GM12878 (cell line): Measurements from ENCODE around the gene PTCH2. TPM values are rescaled to one million over a fixed set of nuclear protein-coding genes. Genes with fewer than 3 reads are reported as not detected.

Experiments
- ATAC-seq: fragments of 200-7000 bp; cut with Tn5 transposase; 3 replicates; pipeline ENCODE4 v1.9.1; 2020; ENCODE audit warnings: mild to moderate bottlenecking, moderate library complexity
- BruUV-seq: library from RNA; stranded (reverse); fragments of 400-500 nt; replicated peaks from 2 replicates; lab custom pipeline; 2021; lab: Mats Ljungman, UMichigan
- CTCF ChIA-PET: fragments of 300-600 bp; sonication (Branson Sonifier 250); formaldehyde crosslinking; extraction: SDS; loops from one replicate; lab custom pipeline; 2021; ENCODE audit warnings: inconsistent platforms; lab: Yijun Ruan, JAX
- POLR2A ChIA-PET: fragments of 350-600 bp; formaldehyde crosslinking; extraction: SDS; loops from one replicate; lab custom pipeline; 2021; ENCODE audit warnings: inconsistent platforms; lab: Charles Lee
- RAD21 ChIA-PET: fragments of 300-600 bp; sonication (Branson Sonifier 250); formaldehyde crosslinking; loops from one replicate; lab custom pipeline; 2023; ENCODE audit warnings: antibody characterized with exemption; ENCODE audit not compliant: unreplicated experiment; lab: Charles Lee
- SMC1A ChIA-PET: fragments of 300-600 bp; sonication (Branson Sonifier 250); formaldehyde crosslinking; loops from one replicate; lab custom pipeline; 2023; ENCODE audit not compliant: unreplicated experiment, uncharacterized antibody; lab: Charles Lee
- DNase-seq: peaks from one replicate; pipeline ENCODE4 v3.0.0-alpha.2; 2011; ENCODE audit warnings: low read depth, low spot score
- FAIRE-seq: peaks from 3 replicates; lab custom pipeline; 2011; peaks lifted over from hg19 to GRCh38; lab: Jason Lieb, UNC
- H2AFZ ChIP-seq: 2 replicates; pipeline ENCODE4 v1.6.0; 2011; ENCODE audit warnings: low read depth, low read length, control low read depth; ENCODE audit not compliant: control insufficient read depth
- H3K27ac ChIP-seq: 2 replicates; pipeline ENCODE4 v1.5.1; 2011; ENCODE audit warnings: control low read depth; ENCODE audit not compliant: control insufficient read depth, insufficient read depth
- H3K27me3 ChIP-seq, 2 experiments: replicated peaks in 1 of 2; 2 replicates each; pipeline versions ENCODE4 v1.6.0 to v1.6.1; 2011; ENCODE audit warnings: low read length in 1 of 2; ENCODE audit not compliant: control insufficient read depth in 2 of 2, insufficient read depth in 2 of 2
- H3K36me3 ChIP-seq, 2 experiments: 2 replicates each; pipeline ENCODE4 v1.5.1; 2011; ENCODE audit warnings: low read length in 1 of 2; ENCODE audit not compliant: control insufficient read depth in 2 of 2, insufficient read depth in 2 of 2
- H3K4me1 ChIP-seq: 2 replicates; pipeline ENCODE4 v1.6.1; 2011; ENCODE audit warnings: mild to moderate bottlenecking, low read length, moderate library complexity, mixed read lengths; ENCODE audit not compliant: control insufficient read depth, insufficient read depth
- H3K4me2 ChIP-seq: 2 replicates; pipeline ENCODE4 v1.6.0; 2011; ENCODE audit warnings: control low read depth; ENCODE audit not compliant: control insufficient read depth, insufficient read depth
- H3K4me3 ChIP-seq: fragments of 200-600 bp; sonication (generic); 2 replicates; pipeline ENCODE4 v1.5.1; 2016
- H3K79me2 ChIP-seq: 2 replicates; pipeline ENCODE4 v1.6.0; 2011; ENCODE audit warnings: low read length; ENCODE audit not compliant: control insufficient read depth, insufficient read depth
- H3K9ac ChIP-seq: 2 replicates; pipeline ENCODE4 v1.8.0; 2011; ENCODE audit warnings: low read length, control low read depth, mixed read lengths; ENCODE audit not compliant: control insufficient read depth, insufficient read depth
- H3K9me3 ChIP-seq: replicated peaks from 3 replicates; pipeline ENCODE4 v1.5.1; 2011; ENCODE audit warnings: mild to moderate bottlenecking, low read length; ENCODE audit not compliant: control insufficient read depth, insufficient read depth
- H4K20me1 ChIP-seq: 2 replicates; pipeline ENCODE4 v1.6.0; 2011; ENCODE audit not compliant: control insufficient read depth, insufficient read depth
- BCL11A ChIP-seq: IDR thresholded peaks from 2 replicates; pipeline ENCODE4 v1.6.1; 2011; ENCODE audit warnings: low read depth, low read length
- CBX5 ChIP-seq: sonication (generic); IDR thresholded peaks from 2 replicates; pipeline ENCODE4 v1.6.1; 2016; ENCODE audit warnings: low read depth, moderate library complexity, mild to moderate bottlenecking, inconsistent platforms
- E4F1 ChIP-seq: fragments of 450-650 bp; IDR thresholded peaks from 2 replicates; pipeline ENCODE4 v1.6.1; 2018; ENCODE audit warnings: borderline replicate concordance, mild to moderate bottlenecking; ENCODE audit not compliant: partially characterized antibody
- ETV6 ChIP-seq, 2 experiments: fragments of 450-650 bp in 1 of 2; IDR thresholded peaks in 1 of 2; conservative IDR thresholded peaks in 1 of 2; 2 replicates each; pipeline ENCODE4 v1.6.1; 2014; ENCODE audit warnings: antibody characterized with exemption in 1 of 2, borderline replicate concordance in 1 of 2, low read depth in 1 of 2, mild to moderate bottlenecking in 1 of 2, moderate library complexity in 1 of 2
- FOS ChIP-seq: IDR thresholded peaks from 3 replicates; pipeline ENCODE4 v1.6.1; 2011; ENCODE audit warnings: borderline replicate concordance; ENCODE audit not compliant: insufficient read length; ENCODE audit errors: extremely low read depth
- HDAC6 ChIP-seq: fragments of 200-600 bp; sonication (generic); IDR thresholded peaks from one replicate; pipeline ENCODE4 v1.8.0; 2017; ENCODE audit warnings: antibody characterized with exemption; ENCODE audit not compliant: unreplicated experiment
- IKZF1 ChIP-seq: fragments of 450-650 bp; conservative IDR thresholded peaks from 2 replicates; pipeline ENCODE4 v1.6.1; 2017; ENCODE audit warnings: antibody characterized with exemption, mild to moderate bottlenecking
- LARP7 ChIP-seq: fragments of 450-650 bp; IDR thresholded peaks from 2 replicates; pipeline ENCODE4 v1.6.1; 2017; ENCODE audit warnings: mild to moderate bottlenecking
- PKNOX1 ChIP-seq: fragments of 450-650 bp; IDR thresholded peaks from 2 replicates; pipeline ENCODE4 v1.6.1; 2016; ENCODE audit warnings: mild to moderate bottlenecking
- RAD21 ChIP-seq: IDR thresholded peaks from 2 replicates; pipeline ENCODE4 v1.6.1; 2011; ENCODE audit warnings: mild to moderate bottlenecking, low read depth, low read length, moderate library complexity; ENCODE audit not compliant: insufficient read depth
- RCOR1 ChIP-seq: conservative IDR thresholded peaks from 2 replicates; pipeline ENCODE4 v1.6.1; 2012; ENCODE audit warnings: low read depth, low read length, improper control_type of control experiment
- RELA ChIP-seq: fragments of 450-650 bp; IDR thresholded peaks from 2 replicates; pipeline ENCODE4 v1.8.0; 2014; ENCODE audit warnings: borderline replicate concordance; ENCODE audit not compliant: partially characterized antibody
- SMAD1 ChIP-seq: fragments of 450-650 bp; IDR thresholded peaks from 2 replicates; pipeline ENCODE4 v1.6.1; 2018; ENCODE audit warnings: mild to moderate bottlenecking, low read depth; ENCODE audit not compliant: partially characterized antibody
- SREBF2 ChIP-seq: IDR thresholded peaks from 2 replicates; pipeline ENCODE4 v1.6.1; 2012; ENCODE audit warnings: mild to moderate bottlenecking, low read length
- WGBS: methylation state at CpG from one replicate; pipeline ENCODE4 v1.1.6; 2016; ENCODE audit warnings: low lambda C conversion rate; ENCODE audit not compliant: insufficient replicate concordance, insufficient coverage; ENCODE audit errors: missing lambda C conversion rate; 5-methylcytosine and 5-hydroxymethylcytosine counted together
- in situ Hi-C: fragments of 300-500 bp; cut with MboI; formaldehyde crosslinking; loops from 9 replicates; pipeline ENCODE4 v1.14.3; 2018; ENCODE audit warnings: mixed read lengths
- intact Hi-C: fragments of 100-400 bp; cut with micrococcal nuclease; formaldehyde crosslinking; loops from one replicate; pipeline ENCODE4 v1.14.2; 2022; ENCODE audit not compliant: unreplicated experiment
- polyA plus RNA-seq, 11 experiments: library from polyadenylated mRNA; depleted of rRNA in 4 of 11; unstranded in 6 of 11; stranded (reverse) in 5 of 11; fragments of >200 nt; fragmentation: Nextera tagmentation in 4 of 11; fragmentation: Illumina TruSeq in 1 of 11; extraction: Ambion mirVana in 4 of 11; extraction: Trizol in 1 of 11; gene quantifications; 1 replicate in 1 of 11; 2 replicates in 10 of 11; pipeline versions ENCODE4 v1.2.1 to v1.2.3, GENCODE V29; 2011 to 2016; ENCODE audit warnings: inconsistent platforms in 2 of 11, missing spikeins in 2 of 11, low read depth in 1 of 11
- total RNA-seq, 4 experiments: library from RNA; depleted of rRNA in 3 of 4; stranded (reverse); fragments of >200 nt in 3 of 4; fragmentation: Illumina TruSeq in 1 of 4; extraction: Trizol in 1 of 4; gene quantifications; 2 replicates each; pipeline versions ENCODE4 v1.2.1 to v1.2.3, GENCODE V29; 2013 to 2021
- TF ChIP-seq, protein P1 (sequence below): fragments of 450-650 bp; IDR thresholded peaks from 2 replicates; pipeline ENCODE4 v1.6.1; 2017; ENCODE audit warnings: borderline replicate concordance
- TF ChIP-seq, protein P2 (sequence below): fragments of 450-650 bp; IDR thresholded peaks from 2 replicates; pipeline ENCODE4 v1.6.1; 2016; ENCODE audit warnings: mild to moderate bottlenecking

PTCH2 gene
- total and polyA plus RNA-seq, 10 of the 15 experiments (the other 5 are each of a cell fraction or from before 2014, with no cell fraction given) = 0.03 to 8.4 (median 0.10) TPM

DNA sequence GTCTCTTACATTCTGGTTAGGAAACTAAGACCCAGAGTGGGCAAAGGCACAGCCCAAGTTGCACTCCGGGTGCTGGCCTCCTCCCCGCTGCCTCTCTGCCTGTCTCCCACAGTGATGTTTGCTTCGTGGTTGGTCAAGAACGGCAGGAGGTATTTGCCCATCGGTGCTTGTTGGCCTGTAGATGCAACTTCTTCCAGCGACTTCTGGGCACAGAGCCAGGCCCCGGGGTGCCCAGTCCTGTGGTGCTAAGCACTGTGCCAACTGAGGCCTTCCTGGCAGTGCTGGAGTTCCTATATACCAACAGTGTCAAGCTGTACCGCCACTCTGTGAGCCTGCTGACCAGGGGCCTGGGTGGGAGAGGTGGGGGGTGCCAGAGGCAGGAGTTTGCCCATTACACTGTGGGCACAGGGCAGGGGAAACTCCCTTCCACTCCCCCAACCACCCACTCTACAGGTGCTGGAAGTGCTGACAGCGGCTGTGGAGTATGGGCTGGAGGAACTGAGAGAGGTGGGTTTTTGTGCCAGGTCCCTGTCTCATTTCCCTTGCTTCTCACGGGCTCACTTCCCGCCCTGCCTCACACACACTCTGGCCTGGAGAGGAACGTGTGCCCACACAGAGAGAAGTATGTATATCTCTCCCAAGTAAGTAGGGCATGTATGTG is 32.8 kb downstream of the PTCH2 start:
- POLR2A ChIA-PET = interaction anchor here (0.7 to 5.1 kb wide), 17 partner anchors 8 to 497 kb away, joined by 3 to 59 read pairs (median 6); partner anchors contain the start of genes KIF2C, PLK3, RNU5D-1 and RPS8
- Histone ChIP-seq H3K9me3 (no peaks in the 10 kb centered on the region), H3K79me2 (no peaks in the 10 kb centered on the region), H2AFZ (peak overlapping the region; percentile 70), H3K27me3 (no peaks in the 10 kb centered on the region), H3K36me3 (peaks cover 0 to 4% of the 10 kb centered on the region in 2 experiments; a peak in 3 of 4 replicates), H3K9ac (peak overlapping the region; percentile 75), H4K20me1 (no peaks in the 10 kb centered on the region), H3K27ac (peak overlapping the region; percentile 95), H3K4me1 (peaks cover 52% of the 10 kb centered on the region), H3K4me3 (no peak overlapping the region), H3K4me2 (peak overlapping the region; percentile 71)
- RAD21 ChIA-PET = interaction anchor here (1.0 to 3.5 kb wide), 9 partner anchors 9 to 529 kb away, joined by 3 to 41 read pairs (median 17); partner anchors contain the start of genes HECTD3, PLK3, RNU5D-1 and RPS8
- SMC1A ChIA-PET = interaction anchor here (1.0 to 4.6 kb wide), 8 partner anchors 9 to 81 kb away, joined by 3 to 52 read pairs (median 6); partner anchors contain the start of genes PLK3, RNU5D-1 and RPS8
- DNase-seq = peak; percentile 60
- in situ Hi-C loops = no loop called here
- FAIRE-seq = peak; percentile 38
- ATAC-seq = peak; percentile 14
- intact Hi-C loops = no loop called here
- WGBS = 22% methylated on average over 12 of the region's 12 CpGs
- no TSS peak for BruUV-seq
- CTCF ChIA-PET = interaction anchor here (0.5 to 4.1 kb wide), 9 partner anchors 9 to 121 kb away, joined by 3 to 47 read pairs (median 5); partner anchors contain the start of genes PLK3 and RNU5D-1
- TF ChIP-seq PKNOX1 = no peak
- TF ChIP-seq RELA = peak; percentile 95
- TF ChIP-seq SREBF2 = no peak
- no peak for TF ChIP-seq SMAD1
- TF ChIP-seq, protein P1, sequence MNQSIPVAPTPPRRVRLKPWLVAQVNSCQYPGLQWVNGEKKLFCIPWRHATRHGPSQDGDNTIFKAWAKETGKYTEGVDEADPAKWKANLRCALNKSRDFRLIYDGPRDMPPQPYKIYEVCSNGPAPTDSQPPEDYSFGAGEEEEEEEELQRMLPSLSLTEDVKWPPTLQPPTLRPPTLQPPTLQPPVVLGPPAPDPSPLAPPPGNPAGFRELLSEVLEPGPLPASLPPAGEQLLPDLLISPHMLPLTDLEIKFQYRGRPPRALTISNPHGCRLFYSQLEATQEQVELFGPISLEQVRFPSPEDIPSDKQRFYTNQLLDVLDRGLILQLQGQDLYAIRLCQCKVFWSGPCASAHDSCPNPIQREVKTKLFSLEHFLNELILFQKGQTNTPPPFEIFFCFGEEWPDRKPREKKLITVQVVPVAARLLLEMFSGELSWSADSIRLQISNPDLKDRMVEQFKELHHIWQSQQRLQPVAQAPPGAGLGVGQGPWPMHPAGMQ = no peak
- TF ChIP-seq, protein P2, sequence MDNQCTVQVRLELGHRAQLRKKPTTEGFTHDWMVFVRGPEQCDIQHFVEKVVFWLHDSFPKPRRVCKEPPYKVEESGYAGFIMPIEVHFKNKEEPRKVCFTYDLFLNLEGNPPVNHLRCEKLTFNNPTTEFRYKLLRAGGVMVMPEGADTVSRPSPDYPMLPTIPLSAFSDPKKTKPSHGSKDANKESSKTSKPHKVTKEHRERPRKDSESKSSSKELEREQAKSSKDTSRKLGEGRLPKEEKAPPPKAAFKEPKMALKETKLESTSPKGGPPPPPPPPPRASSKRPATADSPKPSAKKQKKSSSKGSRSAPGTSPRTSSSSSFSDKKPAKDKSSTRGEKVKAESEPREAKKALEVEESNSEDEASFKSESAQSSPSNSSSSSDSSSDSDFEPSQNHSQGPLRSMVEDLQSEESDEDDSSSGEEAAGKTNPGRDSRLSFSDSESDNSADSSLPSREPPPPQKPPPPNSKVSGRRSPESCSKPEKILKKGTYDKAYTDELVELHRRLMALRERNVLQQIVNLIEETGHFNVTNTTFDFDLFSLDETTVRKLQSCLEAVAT = no peak
- TF ChIP-seq ETV6 (conservative IDR thresholded peaks at IDR 0.05 in 1 of 2, IDR thresholded peaks at IDR 0.05 in 1 of 2; ENCODE audit: borderline replicate concordance in 1 of 2, low read depth in 1 of 2) = peak in 1 of 2 experiments; percentile 46; a peak in 2 of 4 replicates
- peak; percentile 67 for TF ChIP-seq BCL11A
- no peak for TF ChIP-seq LARP7
- no peak for TF ChIP-seq RAD21
- peak; percentile 80 for TF ChIP-seq IKZF1
- TF ChIP-seq CBX5 = no peak
- no peak for TF ChIP-seq HDAC6
- no peak for TF ChIP-seq FOS
- no peak for TF ChIP-seq RCOR1
- no peak for TF ChIP-seq E4F1
